BLaER1 treated with 17β-estradiol and CSF1 and Interleukin-3, amounts not matched to agents 10 nM and 100 nM (cell line): ENCODE measurements around the gene MLKL.
"Not testable (repeated sequence)": the region's sequence is repeated elsewhere in the genome, so short reads cannot be mapped to it uniquely, and the experiment has no call there.

ENCODE experiments used
- H3K27ac ChIP-seq, 11 experiments: shearing (Covaris generic); formaldehyde crosslinking; 2 replicates each; pipeline ENCODE4 v1.8.1; 2022
- H3K27me3 ChIP-seq, 11 experiments: shearing (Covaris generic); formaldehyde crosslinking; 2 replicates each; pipeline ENCODE4 v1.8.1; 2022
- H3K36me3 ChIP-seq, 11 experiments: shearing (Covaris generic); formaldehyde crosslinking; 2 replicates each; pipeline ENCODE4 v1.8.1; 2022
- H3K4me1 ChIP-seq, 10 experiments: shearing (Covaris generic); formaldehyde crosslinking; 2 replicates each; pipeline ENCODE4 v1.8.1; 2022
- H3K4me2 ChIP-seq, 11 experiments: shearing (Covaris generic); formaldehyde crosslinking; 2 replicates each; pipeline ENCODE4 v1.8.1; 2022
- H3K4me3 ChIP-seq, 10 experiments: shearing (Covaris generic); formaldehyde crosslinking; 2 replicates each; pipeline ENCODE4 v1.8.1; 2022
- H3K9ac ChIP-seq, 11 experiments: shearing (Covaris generic); formaldehyde crosslinking; 2 replicates each; pipeline ENCODE4 v1.8.1; 2022
- H3K9me3 ChIP-seq, 11 experiments: shearing (Covaris generic); formaldehyde crosslinking; replicated peaks in 1 of 11; 2 replicates each; pipeline ENCODE4 v1.8.1; 2022
- H4K20me1 ChIP-seq, 11 experiments: shearing (Covaris generic); formaldehyde crosslinking; 2 replicates each; pipeline ENCODE4 v1.8.1; 2022
- Cebpa-rat ChIP-seq, 11 experiments: shearing (Covaris generic); IDR thresholded peaks; 2 replicates each; pipeline ENCODE4 v1.8.1; 2022

MLKL gene

GRCh38 chr16:74724820-74725549 is 24.3 kb upstream of the MLKL start:
- Histone ChIP-seq H4K20me1 (no peaks in the 10 kb centered on the region), H3K4me3 (no peak overlapping the region), H3K27ac (no peak overlapping the region), H3K9me3 (peaks cover 6 to 12% (median 10%) of the 10 kb centered on the region in 11 experiments; a peak in 20 of 22 replicates), H3K27me3 (no peaks in the 10 kb centered on the region), H3K4me2 (no peak overlapping the region), H3K9ac (no peak overlapping the region), H3K36me3 (no peaks in the 10 kb centered on the region), H3K4me1 (peaks cover 14 to 31% (median 22%) of the 10 kb centered on the region in 10 experiments)
- TF ChIP-seq Cebpa-rat (IDR thresholded peaks at IDR 0.05) = no peak

DNA sequence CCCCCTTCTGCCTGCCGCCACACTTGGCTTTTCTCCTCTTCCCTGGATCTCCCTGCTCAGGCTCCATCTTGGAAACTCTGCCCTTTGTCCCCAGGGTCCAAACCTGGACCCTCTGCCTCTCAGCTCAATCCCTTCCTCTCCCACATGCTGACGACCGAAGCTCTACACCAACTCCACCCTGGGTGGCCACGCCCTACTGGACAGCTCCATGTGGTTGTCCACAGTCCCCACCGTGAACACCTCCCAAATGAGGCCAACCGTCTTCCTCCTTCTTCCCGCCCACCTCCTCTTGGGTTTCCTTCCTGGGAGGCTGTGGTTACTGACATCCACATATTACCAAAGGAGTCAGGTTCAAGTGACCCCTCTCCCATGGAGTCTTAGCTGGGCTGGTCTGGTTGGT is 22.6 kb upstream of the MLKL start:
- TF ChIP-seq Cebpa-rat (IDR thresholded peaks at IDR 0.05) = no peak
- H3K27ac ChIP-seq = no peak overlapping the region
- no peak overlapping the region for H3K9ac ChIP-seq
- no peak overlapping the region; a peak in 1 of 20 replicates for H3K4me3 ChIP-seq
- H3K4me2 ChIP-seq = peak overlapping the region; percentile 46 to 75 (median 64); a peak in 20 of 22 replicates
- H3K4me1 ChIP-seq = peaks cover 8 to 25% (median 18%) of the 10 kb centered on the region in 10 experiments
- H3K36me3 ChIP-seq = no peaks in the 10 kb centered on the region
- H3K9me3 ChIP-seq = peaks cover 6 to 12% (median 10%) of the 10 kb centered on the region in 11 experiments; a peak in 20 of 22 replicates
- no peaks in the 10 kb centered on the region for H4K20me1 ChIP-seq
- no peaks in the 10 kb centered on the region for H3K27me3 ChIP-seq

DNA sequence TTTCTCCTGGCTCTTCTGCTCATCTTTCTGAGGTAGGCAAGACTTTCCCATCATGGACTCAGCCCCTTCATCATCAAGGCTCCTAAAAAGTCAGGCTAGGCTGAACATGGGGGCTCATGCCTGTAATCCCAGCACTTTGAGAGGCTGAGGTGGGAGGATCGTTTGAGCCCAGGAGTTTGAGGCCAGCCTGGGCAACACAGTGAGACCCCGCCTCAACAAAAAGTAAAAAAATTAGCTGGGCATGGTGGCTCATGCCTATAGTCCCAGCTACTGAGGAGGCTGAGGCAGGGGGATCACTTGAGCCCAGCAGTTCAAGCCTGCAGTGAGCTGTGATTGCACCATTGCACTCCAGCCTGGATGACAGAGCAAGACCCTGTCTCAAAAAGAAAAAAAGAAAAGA is 21.5 kb upstream of the MLKL start:
- H3K9ac ChIP-seq, H4K20me1 ChIP-seq, H3K4me3 ChIP-seq, H3K27ac ChIP-seq, H3K9me3 ChIP-seq, H3K27me3 ChIP-seq, H3K36me3 ChIP-seq: not testable (repeated sequence)
- H3K4me1 ChIP-seq = peaks cover 13 to 33% (median 26%) of the 10 kb centered on the region in 10 experiments
- peak overlapping the region in 4 of 11 experiments; percentile 11 to 71 (median 46); a peak in 6 of 22 replicates for H3K4me2 ChIP-seq

- Histone ChIP-seq H3K4me2 (peak overlapping the region in 5 of 11 experiments; percentile 27 to 71 (median 42); a peak in 9 of 22 replicates), H4K20me1 (no peaks in the 10 kb centered on the region), H3K4me3 (no peak overlapping the region), H3K27me3 (no peaks in the 10 kb centered on the region), H3K4me1 (peaks cover 13 to 33% (median 26%) of the 10 kb centered on the region in 10 experiments), H3K36me3 (no peaks in the 10 kb centered on the region), H3K9me3 (peaks cover 2 to 3% (median 2%) of the 10 kb centered on the region in 11 experiments; a peak in 20 of 22 replicates), H3K9ac (no peak overlapping the region), H3K27ac (no peak overlapping the region)
- TF ChIP-seq Cebpa-rat (IDR thresholded peaks at IDR 0.05) = no peak
These were observed 21.1 kb upstream of the MLKL start for GRCh38 chr16:74721716-74722115.

GRCh38 chr16:74720579-74720978 is 19.9 kb upstream of the MLKL start:
- Histone ChIP-seq H3K4me2 (no peak overlapping the region), H4K20me1 (no peaks in the 10 kb centered on the region), H3K27ac (no peak overlapping the region), H3K36me3 (no peaks in the 10 kb centered on the region), H3K27me3 (no peaks in the 10 kb centered on the region), H3K4me1 (peaks cover 13 to 33% (median 26%) of the 10 kb centered on the region in 10 experiments), H3K9ac (no peak overlapping the region), H3K9me3 (no peaks in the 10 kb centered on the region), H3K4me3 (no peak overlapping the region)
- TF ChIP-seq Cebpa-rat (IDR thresholded peaks at IDR 0.05) = no peak

DNA sequence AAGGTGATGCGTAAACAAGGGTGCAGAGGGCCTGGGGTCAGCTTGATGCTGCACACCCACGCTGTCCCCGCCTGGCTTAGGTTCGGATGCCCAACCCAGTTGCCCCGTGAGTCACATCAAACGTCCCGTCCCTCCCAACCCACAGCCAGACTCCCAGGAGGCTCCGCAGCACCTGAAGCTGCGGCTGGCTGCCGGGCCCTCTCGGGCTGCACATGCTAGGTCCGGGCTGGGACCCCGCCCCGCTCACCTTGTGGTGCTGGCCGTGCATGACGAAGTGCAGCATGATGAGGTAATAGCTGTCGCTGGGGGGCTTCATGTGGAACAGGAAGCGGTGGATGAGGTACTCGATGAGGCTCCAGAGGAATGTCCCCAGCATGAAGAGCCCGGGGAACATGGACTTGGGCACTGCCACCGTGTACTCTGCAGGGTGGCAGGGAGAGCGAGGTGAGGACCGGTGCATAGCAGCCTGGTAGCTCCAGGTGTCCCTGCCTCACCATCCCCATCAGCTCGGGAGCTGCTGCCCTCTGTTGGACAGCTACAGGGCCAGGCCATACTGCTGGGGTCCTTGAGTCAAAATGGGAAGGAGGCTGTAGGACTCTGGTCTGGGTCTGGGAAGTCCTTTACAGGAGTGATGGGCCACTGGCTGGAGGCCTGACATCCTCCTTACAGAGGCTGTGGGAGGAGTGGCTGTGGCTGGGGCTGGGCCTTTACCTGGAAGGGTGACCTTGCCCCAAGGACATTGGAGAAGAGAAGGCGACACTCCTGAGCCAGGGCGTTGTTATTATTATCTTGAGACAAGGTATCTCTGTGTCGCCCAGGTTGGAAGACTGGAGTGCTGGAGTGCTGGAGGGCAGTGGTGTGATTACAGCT is 18.3 kb upstream of the MLKL start:
- H3K9ac ChIP-seq = no peak overlapping the region
- no peak overlapping the region for H3K27ac ChIP-seq
- TF ChIP-seq Cebpa-rat (IDR thresholded peaks at IDR 0.05) = no peak
- 0 out of 22 replicates have a peak overlapping the region, but pooled peaks of 1 of the 11 experiments have one; percentile 7 for H3K4me2 ChIP-seq
- no peak overlapping the region for H3K4me3 ChIP-seq
- no peaks in the 10 kb centered on the region for H3K27me3 ChIP-seq
- H3K4me1 ChIP-seq = peaks cover 13 to 33% (median 26%) of the 10 kb centered on the region in 10 experiments
- no peaks in the 10 kb centered on the region for H4K20me1 ChIP-seq
- H3K36me3 ChIP-seq = no peaks in the 10 kb centered on the region
- no peaks in the 10 kb centered on the region for H3K9me3 ChIP-seq

GRCh38 chr16:74718140-74718539 is 17.5 kb upstream of the MLKL start:
- no peaks in the 10 kb centered on the region for H3K27me3 ChIP-seq
- H3K4me2 ChIP-seq = peak overlapping the region in 2 of 11 experiments; percentile 34; a peak in 2 of 22 replicates

GRCh38 chr16:74717367-74717766 is 16.7 kb upstream of the MLKL start:
- Histone ChIP-seq H3K27me3 (no peaks in the 10 kb centered on the region), H3K9ac (peak overlapping the region in 1 of 11 experiments; percentile 33; a peak in 2 of 22 replicates), H4K20me1 (no peaks in the 10 kb centered on the region), H3K4me2 (peak overlapping the region in 8 of 11 experiments; percentile 9 to 45 (median 34); a peak in 10 of 22 replicates), H3K27ac (peak overlapping the region in 1 of 11 experiments; percentile 12; a peak in 1 of 22 replicates), H3K4me3 (no peak overlapping the region), H3K36me3 (no peaks in the 10 kb centered on the region), H3K4me1 (peaks cover 6 to 24% (median 19%) of the 10 kb centered on the region in 10 experiments), H3K9me3 (no peaks in the 10 kb centered on the region)
- no peak for TF ChIP-seq Cebpa-rat (IDR thresholded peaks at IDR 0.05)

More at GRCh38 chr16:74718140-74718539, 17.5 kb upstream of the MLKL start:
- Histone ChIP-seq H3K9ac (no peak overlapping the region), H3K9me3 (no peaks in the 10 kb centered on the region), H3K4me3 (no peak overlapping the region), H4K20me1 (no peaks in the 10 kb centered on the region), H3K27ac (no peak overlapping the region), H3K4me1 (peaks cover 8 to 28% (median 23%) of the 10 kb centered on the region in 10 experiments), H3K36me3 (no peaks in the 10 kb centered on the region)
- TF ChIP-seq Cebpa-rat (IDR thresholded peaks at IDR 0.05) = no peak

GRCh38 chr16:74716355-74716754 is 15.7 kb upstream of the MLKL start:
- no peak for TF ChIP-seq Cebpa-rat (IDR thresholded peaks at IDR 0.05)
- Histone ChIP-seq H3K27ac (no peak overlapping the region), H3K4me1 (peaks cover 2 to 23% (median 11%) of the 10 kb centered on the region in 10 experiments), H3K27me3 (no peaks in the 10 kb centered on the region), H4K20me1 (no peaks in the 10 kb centered on the region), H3K9ac (no peak overlapping the region), H3K9me3 (no peaks in the 10 kb centered on the region), H3K4me3 (no peak overlapping the region), H3K36me3 (no peaks in the 10 kb centered on the region), H3K4me2 (no peak overlapping the region)
